Astrocyte of the hippocampus (primary cell): ENCODE results near the gene PCSK7.

ENCODE experiments used
- DNase-seq: peaks from one replicate; pipeline ENCODE4 v3.0.0; 2011; ENCODE audit warnings: low read depth, low spot score

The PCSK7 gene

DNA sequence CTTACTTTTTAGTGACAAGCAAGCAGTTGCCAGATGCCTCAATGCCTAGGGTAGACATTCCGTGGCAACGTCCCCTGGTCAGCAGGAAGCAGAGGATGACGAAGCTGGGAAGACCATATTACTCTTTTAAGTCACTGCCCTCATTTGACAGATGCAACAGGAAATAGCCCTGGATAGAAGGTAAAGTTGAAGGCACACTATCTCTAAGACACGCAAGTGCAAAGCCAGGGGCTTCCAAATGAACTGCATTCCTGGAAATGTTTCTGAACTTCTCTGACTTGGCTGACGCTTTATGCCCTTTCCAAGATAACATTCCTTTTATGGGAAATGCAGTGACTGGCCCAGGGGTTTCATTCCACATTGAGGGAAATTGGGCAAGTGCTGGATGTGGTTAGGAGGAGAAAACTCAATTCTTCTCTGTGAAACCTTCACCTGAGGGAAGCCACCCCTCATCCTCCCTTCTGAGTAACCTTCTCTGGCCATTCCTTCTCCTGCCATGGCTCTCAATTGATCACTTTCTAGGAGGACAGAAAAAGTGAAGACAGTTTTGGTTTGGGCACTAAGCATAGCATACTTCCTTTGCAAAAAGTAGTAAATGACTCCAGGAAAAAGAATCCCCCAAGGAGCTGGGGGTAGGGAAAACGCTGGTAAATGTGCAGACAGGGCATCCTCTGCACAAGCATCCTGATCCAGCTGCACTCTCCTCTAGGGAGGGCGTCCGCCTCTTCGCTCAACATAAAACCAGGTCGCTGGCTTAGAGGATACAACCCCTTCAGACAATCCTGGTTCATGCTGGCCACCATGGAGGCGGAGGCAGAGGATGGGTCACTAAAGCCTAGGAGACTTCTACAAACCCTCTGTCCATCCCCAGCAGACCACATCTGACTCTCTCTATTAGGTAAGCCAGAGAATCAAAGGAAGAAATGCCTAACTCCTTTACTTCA, 14.5 kb downstream of the PCSK7 start:
- peak; percentile 74 for DNase-seq

- DNase-seq = no peak
Observed at GRCh38 chr11:117214404-117215110, 17.3 kb downstream of the PCSK7 start.

DNA sequence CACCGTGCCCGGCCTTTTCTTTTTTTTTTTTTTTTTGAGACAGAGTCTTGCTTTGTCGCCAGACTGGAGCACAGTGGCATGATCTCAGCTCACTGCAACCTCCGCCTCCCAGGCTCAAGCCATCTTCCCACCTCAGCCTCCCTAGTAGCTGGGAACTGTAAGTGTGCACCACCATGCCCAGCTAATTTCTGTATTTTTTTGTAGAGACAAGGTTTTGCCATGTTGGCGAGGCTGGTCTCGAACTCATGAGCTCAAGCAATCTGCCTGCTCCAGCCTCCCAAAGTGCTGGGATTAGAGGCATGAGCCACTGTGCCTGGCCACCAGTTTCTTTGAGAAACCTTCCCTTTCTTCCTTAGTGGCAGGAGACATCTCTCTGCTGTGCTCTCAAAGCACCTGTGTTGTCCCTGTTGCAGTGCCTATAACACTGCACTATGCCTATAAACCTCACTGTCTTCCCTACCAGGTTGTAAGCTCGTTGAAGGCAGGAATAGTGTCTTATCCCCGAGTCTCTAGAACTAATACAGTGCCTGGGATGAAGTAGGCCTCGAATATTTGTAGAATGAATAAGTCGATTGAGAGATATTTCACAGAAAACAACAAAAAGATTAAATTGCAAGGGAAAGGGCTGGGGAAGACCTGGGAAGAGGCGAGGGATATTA, 19.0 kb downstream of the PCSK7 start:
- DNase-seq = no peak

GRCh38 chr11:117210620-117211019, 21.3 kb downstream of the PCSK7 start:
- peak; percentile 36 for DNase-seq

DNA sequence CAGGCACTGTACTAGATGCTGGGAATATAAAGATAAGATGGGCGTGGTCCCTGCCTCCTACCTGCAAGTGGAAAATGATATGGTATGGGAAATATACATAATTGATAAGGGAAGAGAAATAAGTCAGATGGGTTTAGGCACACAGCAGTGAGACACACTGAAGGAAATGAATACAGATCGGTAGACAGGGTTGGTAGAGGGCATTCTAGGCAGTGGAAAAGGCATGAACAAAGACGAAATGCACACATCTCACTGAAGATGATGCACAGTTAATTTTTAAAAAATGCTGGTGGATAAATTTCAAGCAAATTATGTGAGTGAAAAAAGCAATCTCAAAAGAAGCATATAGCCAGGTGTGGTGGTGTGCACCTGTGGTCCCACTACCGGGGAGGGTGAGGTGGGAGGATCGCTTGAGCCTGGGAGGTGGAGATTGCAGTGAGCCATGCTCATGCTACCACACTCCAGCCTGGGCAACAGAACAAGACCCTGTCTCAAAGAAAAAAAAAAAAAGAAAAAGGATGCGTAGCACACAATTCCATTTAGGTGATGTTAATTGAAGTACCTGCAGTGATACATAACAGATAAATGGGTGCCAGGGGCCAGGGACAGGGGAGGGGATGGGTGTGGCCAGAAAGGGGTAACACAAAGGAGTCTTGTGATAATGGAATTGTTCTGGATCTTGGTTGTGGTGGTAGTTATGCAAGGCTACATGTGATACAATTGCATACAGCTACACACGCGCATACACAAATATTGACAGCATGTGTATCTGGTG, 22.3 kb downstream of the PCSK7 start:
- peak; percentile 77 for DNase-seq

DNA sequence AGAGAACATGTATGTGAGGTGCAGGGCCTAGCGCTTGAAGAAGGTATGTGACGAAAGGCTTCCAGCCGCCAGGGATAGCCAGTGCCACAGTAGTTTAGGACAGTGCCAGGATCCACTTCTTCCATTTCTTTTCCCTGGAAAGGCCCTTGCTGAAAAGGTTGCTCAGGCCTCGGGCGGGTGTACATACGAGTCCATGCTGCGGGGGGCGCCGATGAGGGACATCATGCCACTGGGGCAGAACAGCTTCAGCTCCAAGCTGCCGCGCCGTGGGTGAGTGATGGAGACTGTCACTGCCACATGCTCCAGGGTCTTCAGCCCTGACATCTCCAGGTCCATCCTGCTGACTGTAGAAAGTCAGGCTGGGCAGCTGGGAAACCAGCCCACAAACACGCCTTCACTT, 23.2 kb downstream of the PCSK7 start:
- peak; percentile 76 for DNase-seq

DNA sequence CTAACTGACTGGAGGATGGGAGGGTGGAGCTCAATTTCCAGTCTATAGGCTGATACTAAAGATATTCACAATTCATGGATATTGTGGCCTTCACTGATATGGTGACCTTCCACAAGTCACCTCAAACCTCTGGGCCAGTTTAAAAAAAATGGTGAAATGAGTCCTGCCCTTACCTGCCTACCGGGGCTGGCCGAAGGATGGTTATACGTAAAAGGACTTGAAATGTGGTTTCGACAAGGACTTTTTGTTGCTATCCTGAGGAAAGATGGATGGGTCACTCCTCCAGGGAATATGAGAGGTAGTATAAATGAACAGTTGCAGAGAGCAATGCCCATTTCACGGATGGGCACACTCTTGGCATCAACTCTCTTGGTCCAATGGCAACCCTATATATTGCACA, 24.4 kb downstream of the PCSK7 start:
- DNase-seq = peak; percentile 16

GRCh38 chr11:117206859-117207258, 25.0 kb downstream of the PCSK7 start:
- peak; percentile 31 for DNase-seq

DNA sequence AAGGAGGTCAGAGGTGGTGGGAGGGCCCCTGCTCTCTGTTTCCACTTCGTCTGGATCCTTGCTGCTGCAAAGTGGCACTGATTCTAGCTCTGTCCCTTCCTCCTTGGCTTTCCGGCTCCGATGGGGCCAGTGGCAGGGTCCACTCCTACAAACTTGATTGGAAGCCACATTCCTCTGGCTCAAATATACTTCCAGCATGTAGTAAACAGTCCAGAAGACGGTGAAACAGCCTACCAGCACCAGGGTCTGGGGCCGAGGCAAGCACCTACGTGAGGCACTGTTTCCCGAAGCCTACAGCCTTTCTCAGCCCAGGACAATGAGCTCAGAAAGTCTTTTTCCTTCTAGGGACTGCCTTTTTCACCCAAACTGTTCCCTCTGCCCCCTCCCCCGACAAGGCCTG, 25.8 kb downstream of the PCSK7 start:
- peak; percentile 30 for DNase-seq

GRCh38 chr11:117205211-117205818, 26.6 kb downstream of the PCSK7 start:
- peak; percentile 25 for DNase-seq

- DNase-seq = no peak
Observed at GRCh38 chr11:117204283-117205080, 27.4 kb downstream of the PCSK7 start.

DNA sequence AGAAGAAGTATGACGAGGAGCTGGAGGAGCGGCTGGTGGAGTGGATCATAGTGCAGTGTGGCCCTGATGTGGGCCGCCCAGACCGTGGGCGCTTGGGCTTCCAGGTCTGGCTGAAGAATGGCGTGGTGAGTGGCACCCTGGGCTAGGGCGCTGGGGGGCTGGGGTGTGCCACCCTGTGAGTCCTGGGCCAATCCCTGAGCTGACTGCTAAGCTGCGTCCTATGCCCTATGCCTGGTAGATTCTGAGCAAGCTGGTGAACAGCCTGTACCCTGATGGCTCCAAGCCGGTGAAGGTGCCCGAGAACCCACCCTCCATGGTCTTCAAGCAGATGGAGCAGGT, 28.8 kb downstream of the PCSK7 start:
- peak; percentile 23 for DNase-seq

DNA sequence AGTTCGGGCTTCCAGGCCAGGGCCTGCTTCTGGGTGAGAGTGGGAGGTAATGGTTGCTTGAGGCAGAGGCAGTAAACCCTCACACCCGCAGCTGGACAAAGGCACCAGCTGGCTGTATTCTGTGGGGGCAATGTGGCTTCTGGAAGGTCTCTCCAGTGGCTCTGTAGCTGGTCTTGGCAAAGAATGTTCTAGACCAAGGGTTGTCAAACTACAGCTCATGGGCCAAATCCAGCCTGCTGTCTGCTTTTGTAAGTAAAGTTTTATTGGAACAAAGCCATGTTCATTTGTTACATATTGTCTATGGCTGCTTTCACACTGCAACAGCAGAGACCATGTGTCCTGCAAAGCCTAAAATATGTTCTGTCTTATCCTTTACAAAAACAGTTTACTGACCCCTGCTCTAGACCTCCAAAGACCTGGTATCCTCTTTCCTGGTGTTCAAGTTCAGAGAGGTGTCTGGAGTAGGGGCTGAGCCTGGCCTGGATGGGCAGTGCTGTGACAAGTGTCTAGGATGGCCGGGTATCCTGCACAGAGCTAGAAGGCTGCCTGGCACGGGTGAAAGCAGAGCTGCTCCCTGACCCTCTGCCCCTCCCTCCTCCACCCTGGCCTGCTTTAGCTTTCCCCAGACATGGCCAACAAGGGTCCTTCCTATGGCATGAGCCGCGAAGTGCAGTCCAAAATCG, 29.3 kb downstream of the PCSK7 start:
- DNase-seq = peak; percentile 34

GRCh38 chr11:117201658-117202305, 30.1 kb downstream of the PCSK7 start:
- DNase-seq = peak; percentile 35

DNA sequence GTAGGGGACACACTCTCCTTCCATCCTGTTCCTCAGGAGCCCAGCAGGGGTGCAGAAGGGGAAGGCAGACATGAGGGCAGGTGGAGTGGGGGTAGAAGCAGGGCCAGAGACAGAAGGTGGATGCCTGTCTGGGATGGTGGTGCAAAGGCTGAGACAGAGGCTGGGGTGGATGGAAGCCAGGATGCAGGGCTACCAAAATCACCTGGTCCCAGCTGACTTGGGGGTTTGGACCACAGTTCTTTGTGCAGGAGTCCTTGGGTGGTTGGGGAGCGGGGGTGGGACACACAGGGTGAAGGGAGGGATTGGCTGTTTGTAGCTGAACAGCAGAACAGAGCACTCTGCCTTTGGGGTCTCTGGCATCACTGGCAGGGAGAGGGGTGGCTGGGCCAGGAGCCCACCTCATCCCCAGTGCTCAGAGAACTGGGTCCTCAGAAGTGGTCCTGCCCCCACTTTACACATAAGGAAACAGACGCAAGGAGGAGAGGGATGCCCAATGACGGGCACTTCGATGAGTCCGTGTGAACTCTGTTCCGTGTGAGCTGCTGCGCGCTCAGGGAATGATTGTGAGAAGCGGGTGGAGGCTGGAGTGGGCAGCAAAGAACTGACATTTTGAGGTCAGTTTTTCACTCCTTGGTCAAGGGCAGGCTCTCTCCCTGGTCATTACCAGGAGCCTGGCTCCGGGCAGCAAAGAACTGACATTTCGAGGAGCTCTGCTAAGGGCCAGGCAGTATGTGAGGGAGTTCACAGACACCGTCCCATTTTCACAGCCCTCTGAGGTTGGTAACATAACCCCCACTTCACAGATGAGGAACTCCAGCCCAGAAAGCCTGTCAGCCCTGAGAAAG, 30.8 kb downstream of the PCSK7 start:
- peak; percentile 33 for DNase-seq

DNA sequence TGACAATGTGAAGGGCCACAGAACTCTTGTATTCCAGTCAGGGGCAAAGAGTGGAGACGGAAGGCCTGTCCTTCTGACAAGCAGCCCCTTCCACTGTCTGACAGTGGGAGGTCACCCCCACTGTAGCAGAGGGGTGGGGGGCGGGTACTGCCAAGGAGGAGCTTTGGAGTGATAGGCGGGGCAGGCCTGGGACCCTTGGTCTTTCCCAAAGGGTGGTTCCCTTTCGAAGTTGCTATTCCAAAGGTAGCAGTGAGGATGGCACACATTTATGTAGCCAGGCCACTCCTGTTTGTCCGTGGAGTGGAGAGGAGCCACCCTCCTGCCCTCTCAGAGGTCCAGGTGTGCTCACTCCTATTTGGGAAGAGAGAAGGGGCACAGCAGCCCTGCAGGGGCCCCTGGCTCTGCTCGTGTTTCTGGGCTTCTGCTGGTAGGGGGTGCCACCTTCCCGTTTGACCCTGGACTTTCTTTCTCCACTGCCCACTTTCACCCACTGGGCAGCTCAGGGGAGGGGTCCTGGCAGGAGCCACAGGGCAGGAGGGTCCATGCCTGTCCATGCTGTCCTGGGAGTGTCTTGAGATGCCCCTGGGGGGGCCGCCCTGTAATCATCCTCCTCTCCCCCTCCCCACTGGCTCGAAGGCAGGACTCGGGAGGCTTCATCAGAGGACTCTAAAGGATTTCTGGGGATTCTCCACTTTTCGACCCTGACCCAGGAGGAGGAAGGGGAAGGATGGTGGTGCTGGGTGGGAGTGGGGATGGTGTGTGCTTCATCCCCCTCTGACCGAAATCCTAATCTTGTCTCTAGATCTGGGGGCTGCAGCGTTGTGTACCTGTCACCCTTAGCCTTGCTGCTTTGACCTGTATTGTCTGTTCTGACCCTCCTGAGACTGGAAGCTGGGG, 31.7 kb downstream of the PCSK7 start:
- DNase-seq = peak; percentile 48
